CD14-positive monocyte (primary cell): Measurements from ENCODE around the gene SLC25A26. TPM values are rescaled to one million over a fixed set of nuclear protein-coding genes. Genes with fewer than 3 reads are reported as not detected.

Experiments used
- DNase-seq, 3 donors: peaks; one replicate each; pipeline ENCODE4 v3.0.0-alpha.2; 2011 to 2022
- H2AFZ ChIP-seq: 2 replicates; pipeline ENCODE4 v1.6.0; 2012; ENCODE audit warnings: mild to moderate bottlenecking, low read depth, low read length, inconsistent platforms; ENCODE audit not compliant: insufficient read depth, poor library complexity, severe bottlenecking
- H3K27ac ChIP-seq, 2 donors: 1 replicate in 1 of 2; 2 replicates in 1 of 2; pipeline ENCODE4 v1.5.1; 2012 to 2013; ENCODE audit warnings: low read length in 2 of 2, control low read depth in 1 of 2, inconsistent platforms in 1 of 2, low read depth in 1 of 2, mild to moderate bottlenecking in 1 of 2
- H3K27me3 ChIP-seq, 2 donors: one replicate each; pipeline versions ENCODE4 v1.6.0 to v1.6.1; 2011 to 2013; ENCODE audit warnings: low read length in 2 of 2; ENCODE audit not compliant: control insufficient read depth in 2 of 2, insufficient read depth in 2 of 2
- H3K36me3 ChIP-seq, 2 donors: replicated peaks in 1 of 2; 1 replicate in 1 of 2; 2 replicates in 1 of 2; pipeline versions ENCODE4 v1.5.1 to v1.6.1; 2012 to 2013; ENCODE audit warnings: low read length in 2 of 2, control low read depth in 1 of 2, inconsistent platforms in 1 of 2, mild to moderate bottlenecking in 1 of 2; ENCODE audit not compliant: insufficient read depth in 2 of 2, control insufficient read depth in 1 of 2
- H3K4me1 ChIP-seq, 2 donors: 1 replicate in 1 of 2; 2 replicates in 1 of 2; pipeline versions ENCODE4 v1.5.1 to v1.6.1; 2012 to 2013; ENCODE audit warnings: low read length in 2 of 2, control low read depth in 1 of 2, inconsistent platforms in 1 of 2, mild to moderate bottlenecking in 1 of 2, moderate library complexity in 1 of 2; ENCODE audit not compliant: insufficient read depth in 2 of 2, control insufficient read depth in 1 of 2
- H3K4me2 ChIP-seq: replicated peaks from 2 replicates; pipeline ENCODE3; 2012; ENCODE audit warnings: low read length, moderate library complexity, mild to moderate bottlenecking; ENCODE audit not compliant: poor library complexity, severe bottlenecking; ENCODE audit errors: extremely low read depth
- H3K4me3 ChIP-seq, 3 experiments: fragments of 200-600 bp in 1 of 3; sonication (generic) in 1 of 3; replicated peaks in 1 of 3; 1 replicate in 2 of 3; 2 replicates in 1 of 3; pipeline ENCODE4 v1.5.1; 2011 to 2013; ENCODE audit warnings: low read length in 3 of 3, mild to moderate bottlenecking in 3 of 3, control low read depth in 2 of 3, low read depth in 2 of 3, inconsistent platforms in 1 of 3, moderate library complexity in 1 of 3
- H3K79me2 ChIP-seq: 2 replicates; pipeline ENCODE4 v1.6.0; 2012; ENCODE audit warnings: mild to moderate bottlenecking, control low read depth, inconsistent platforms, low read length, moderate library complexity; ENCODE audit not compliant: insufficient read depth
- H3K9ac ChIP-seq: 2 replicates; pipeline ENCODE4 v1.6.0; 2017; ENCODE audit warnings: low read length, mild to moderate bottlenecking; ENCODE audit not compliant: insufficient read depth, poor library complexity, severe bottlenecking
- H3K9me3 ChIP-seq, 2 donors: replicated peaks in 1 of 2; 1 replicate in 1 of 2; 2 replicates in 1 of 2; pipeline versions ENCODE4 v1.5.1 to v1.6.1; 2012 to 2013; ENCODE audit warnings: low read length in 2 of 2, control low read depth in 1 of 2; ENCODE audit not compliant: control insufficient read depth in 1 of 2, insufficient read depth in 1 of 2
- H4K20me1 ChIP-seq: 2 replicates; pipeline ENCODE4 v1.6.0; 2012; ENCODE audit warnings: mild to moderate bottlenecking, low read length, control low read depth, moderate library complexity; ENCODE audit not compliant: insufficient read depth
- H3K27ac Mint-ChIP-seq, 7 donors: one replicate each; pipeline ENCODE4 v1.8.0; 2020; ENCODE audit warnings: mild to moderate bottlenecking in 7 of 7, mixed read lengths in 7 of 7, moderate library complexity in 6 of 7, inconsistent platforms in 2 of 7
- H3K27me3 Mint-ChIP-seq, 3 donors: one replicate each; pipeline ENCODE4 v1.8.0; 2021 to 2022; ENCODE audit warnings: low read depth in 3 of 3, mild to moderate bottlenecking in 3 of 3, mixed read lengths in 3 of 3, moderate library complexity in 3 of 3, inconsistent platforms in 1 of 3
- H3K36me3 Mint-ChIP-seq, 2 donors: one replicate each; pipeline ENCODE4 v1.8.0; 2020; ENCODE audit warnings: mixed read lengths in 2 of 2, inconsistent platforms in 1 of 2, mild to moderate bottlenecking in 1 of 2
- H3K4me1 Mint-ChIP-seq: one replicate; pipeline ENCODE4 v1.8.0; 2020; ENCODE audit warnings: mild to moderate bottlenecking, mixed read lengths
- H3K4me3 Mint-ChIP-seq, 2 donors: one replicate each; pipeline ENCODE4 v1.8.0; 2020; ENCODE audit warnings: mild to moderate bottlenecking in 2 of 2, mixed read lengths in 2 of 2, moderate library complexity in 1 of 2
- H3K9me3 Mint-ChIP-seq, 7 donors: one replicate each; pipeline ENCODE4 v1.8.0; 2020 to 2022; ENCODE audit warnings: mixed read lengths in 7 of 7, mild to moderate bottlenecking in 6 of 7, moderate library complexity in 6 of 7, inconsistent platforms in 2 of 7
- WGBS: methylation state at CpG from one replicate; pipeline ENCODE4 v1.1.5; 2013; ENCODE audit warnings: missing lambda C conversion rate; ENCODE audit not compliant: insufficient coverage; 5-methylcytosine and 5-hydroxymethylcytosine counted together
- intact Hi-C, 2 donors: fragments of 100-400 bp; cut with micrococcal nuclease; formaldehyde crosslinking; loops; one replicate each; pipeline versions ENCODE4 v1.15.0 to v1.15.1; 2023
- polyA plus RNA-seq, 3 donors: library from polyadenylated mRNA; depleted of rRNA in 1 of 3; unstranded in 2 of 3; stranded (reverse) in 1 of 3; fragments of 300-500 nt in 2 of 3; fragments of >200 nt in 1 of 3; fragmentation: Illumina TruSeq in 2 of 3; gene quantifications; 1 replicate in 2 of 3; 2 replicates in 1 of 3; pipeline ENCODE4 v1.2.3, GENCODE V29; 2012 to 2021
- TF ChIP-seq, protein P1 (sequence below): fragments of 200-600 bp; IDR thresholded peaks from one replicate; pipeline ENCODE4 v1.8.0; 2022; ENCODE audit warnings: antibody characterized with exemption, mild to moderate bottlenecking

Gene SLC25A26
- polyA plus RNA-seq, 3 donors = 11.6 to 23.0 (median 14.4) TPM

DNA sequence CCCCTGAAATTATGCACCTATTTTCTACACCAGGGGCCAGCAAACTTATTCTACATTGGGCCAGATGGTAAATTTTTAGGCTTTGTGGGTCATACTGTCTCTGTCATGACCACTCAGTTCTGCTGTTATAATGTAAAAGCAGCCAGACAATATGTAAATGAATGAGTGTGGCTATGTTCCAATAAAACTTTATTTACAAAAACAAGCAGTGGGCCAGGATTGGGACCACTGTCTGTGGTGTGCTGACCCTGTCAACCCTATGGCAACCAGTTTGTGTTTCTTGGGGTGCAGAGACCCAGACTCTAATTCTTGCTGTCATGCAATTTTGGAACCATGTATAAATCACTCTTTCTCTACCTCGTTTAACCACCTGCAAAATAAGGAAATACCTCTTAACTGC lies 205.3 kb downstream of the SLC25A26 start:
- DNase-seq = no peak
- peaks cover 8 to 10% of the 10 kb centered on the region in 2 donors for H3K9me3 ChIP-seq
- TF ChIP-seq, protein P1, sequence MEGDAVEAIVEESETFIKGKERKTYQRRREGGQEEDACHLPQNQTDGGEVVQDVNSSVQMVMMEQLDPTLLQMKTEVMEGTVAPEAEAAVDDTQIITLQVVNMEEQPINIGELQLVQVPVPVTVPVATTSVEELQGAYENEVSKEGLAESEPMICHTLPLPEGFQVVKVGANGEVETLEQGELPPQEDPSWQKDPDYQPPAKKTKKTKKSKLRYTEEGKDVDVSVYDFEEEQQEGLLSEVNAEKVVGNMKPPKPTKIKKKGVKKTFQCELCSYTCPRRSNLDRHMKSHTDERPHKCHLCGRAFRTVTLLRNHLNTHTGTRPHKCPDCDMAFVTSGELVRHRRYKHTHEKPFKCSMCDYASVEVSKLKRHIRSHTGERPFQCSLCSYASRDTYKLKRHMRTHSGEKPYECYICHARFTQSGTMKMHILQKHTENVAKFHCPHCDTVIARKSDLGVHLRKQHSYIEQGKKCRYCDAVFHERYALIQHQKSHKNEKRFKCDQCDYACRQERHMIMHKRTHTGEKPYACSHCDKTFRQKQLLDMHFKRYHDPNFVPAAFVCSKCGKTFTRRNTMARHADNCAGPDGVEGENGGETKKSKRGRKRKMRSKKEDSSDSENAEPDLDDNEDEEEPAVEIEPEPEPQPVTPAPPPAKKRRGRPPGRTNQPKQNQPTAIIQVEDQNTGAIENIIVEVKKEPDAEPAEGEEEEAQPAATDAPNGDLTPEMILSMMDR = no peak
- no peak overlapping the region for H3K27ac Mint-ChIP-seq
- H4K20me1 ChIP-seq = no peaks in the 10 kb centered on the region
- 55% methylated on average over 1 of the region's 1 CpG for WGBS
- no peak overlapping the region for H3K4me2 ChIP-seq
- H3K4me3 Mint-ChIP-seq = no peak overlapping the region
- no peaks in the 10 kb centered on the region for H3K27me3 ChIP-seq
- H3K9ac ChIP-seq = no peak overlapping the region
- H3K4me1 ChIP-seq = no peaks in the 10 kb centered on the region
- no peaks in the 10 kb centered on the region for H3K36me3 ChIP-seq
- H3K27ac ChIP-seq = no peak overlapping the region
- H3K27me3 Mint-ChIP-seq = peaks cover 0 to 2% (median 0%) of the 10 kb centered on the region in 3 donors
- peaks cover 4% of the 10 kb centered on the region for H3K4me1 Mint-ChIP-seq
- peaks cover 10 to 26% (median 16%) of the 10 kb centered on the region in 7 donors for H3K9me3 Mint-ChIP-seq
- peaks cover 0 to 2% of the 10 kb centered on the region in 2 donors for H3K36me3 Mint-ChIP-seq
- H3K79me2 ChIP-seq = no peaks in the 10 kb centered on the region
- intact Hi-C loops = no loop called here
- no peak overlapping the region for H3K4me3 ChIP-seq
- H2AFZ ChIP-seq = no peak overlapping the region

DNA sequence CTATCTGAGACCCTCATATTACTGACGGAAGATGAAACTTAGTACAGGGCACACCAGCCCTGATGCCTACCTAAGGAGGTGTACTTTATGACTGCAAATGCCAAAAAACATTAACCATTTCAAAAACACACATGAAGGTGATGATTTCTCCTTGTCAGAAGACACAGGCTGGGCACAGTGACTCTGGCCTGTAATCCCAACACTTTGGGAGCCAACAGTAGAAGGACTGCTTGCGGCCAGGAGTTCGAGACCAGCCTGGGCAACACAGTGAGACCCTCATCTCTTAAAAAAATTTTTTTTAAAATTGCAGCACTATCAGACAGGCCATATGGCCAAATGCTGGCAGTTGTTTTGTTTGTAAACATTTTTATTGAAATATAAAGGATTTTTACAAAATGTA lies 206.6 kb downstream of the SLC25A26 start:
- TF ChIP-seq, protein P1 = no peak
- no peak overlapping the region for H3K4me3 ChIP-seq
- no peaks in the 10 kb centered on the region for H3K9me3 ChIP-seq
- DNase-seq = no peak
- no peak overlapping the region for H3K9ac ChIP-seq
- no peaks in the 10 kb centered on the region for H3K36me3 ChIP-seq
- H3K27me3 Mint-ChIP-seq = peaks cover 0 to 2% (median 0%) of the 10 kb centered on the region in 3 donors
- H4K20me1 ChIP-seq = no peaks in the 10 kb centered on the region
- H3K36me3 Mint-ChIP-seq = peaks cover 0 to 2% of the 10 kb centered on the region in 2 donors
- H3K4me1 ChIP-seq = no peaks in the 10 kb centered on the region
- peaks cover 4% of the 10 kb centered on the region for H3K4me1 Mint-ChIP-seq
- H3K9me3 Mint-ChIP-seq = peaks cover 1 to 16% (median 5%) of the 10 kb centered on the region in 7 donors
- no peak overlapping the region for H2AFZ ChIP-seq
- H3K4me2 ChIP-seq = no peak overlapping the region
- no peaks in the 10 kb centered on the region for H3K27me3 ChIP-seq
- no peak overlapping the region for H3K27ac Mint-ChIP-seq
- no peak overlapping the region for H3K27ac ChIP-seq
- intact Hi-C loops = no loop called here
- no peak overlapping the region for H3K4me3 Mint-ChIP-seq
- no peaks in the 10 kb centered on the region for H3K79me2 ChIP-seq
- WGBS = no CpG with 5 or more reads among the region's 3 CpGs
